ENCODE results near the gene APEH. TPM values are rescaled to one million over a fixed set of nuclear protein-coding genes. Genes with fewer than 3 reads are reported as not detected.
"Not testable (repeated sequence)": the region's sequence is repeated elsewhere in the genome, so short reads cannot be mapped to it uniquely, and the experiment has no call there.

APEH gene
- total RNA-seq, 1 donor from 2014 or later = 74.4 TPM

- no peak for DNase-seq (ENCODE audit: low spot score)
- ATAC-seq = no peak
These were observed 6.3 kb upstream of the APEH start for GRCh38 chr3:49667701-49668413.

GRCh38 chr3:49668414-49668797, 5.7 kb upstream of the APEH start:
- ATAC-seq (peak; percentile 0), DNase-seq (ENCODE audit: low spot score) (no peak)

GRCh38 chr3:49668861-49669260, 5.3 kb upstream of the APEH start:
- ATAC-seq (no peak), DNase-seq (ENCODE audit: low spot score) (no peak)

- ATAC-seq (no peak), DNase-seq (ENCODE audit: low spot score) (no peak)
These were observed 4.8 kb upstream of the APEH start for GRCh38 chr3:49669352-49669751.

- ATAC-seq = no peak
- no peak for DNase-seq (ENCODE audit: low spot score)
These were observed 3.2 kb upstream of the APEH start for GRCh38 chr3:49670940-49671290.

DNA sequence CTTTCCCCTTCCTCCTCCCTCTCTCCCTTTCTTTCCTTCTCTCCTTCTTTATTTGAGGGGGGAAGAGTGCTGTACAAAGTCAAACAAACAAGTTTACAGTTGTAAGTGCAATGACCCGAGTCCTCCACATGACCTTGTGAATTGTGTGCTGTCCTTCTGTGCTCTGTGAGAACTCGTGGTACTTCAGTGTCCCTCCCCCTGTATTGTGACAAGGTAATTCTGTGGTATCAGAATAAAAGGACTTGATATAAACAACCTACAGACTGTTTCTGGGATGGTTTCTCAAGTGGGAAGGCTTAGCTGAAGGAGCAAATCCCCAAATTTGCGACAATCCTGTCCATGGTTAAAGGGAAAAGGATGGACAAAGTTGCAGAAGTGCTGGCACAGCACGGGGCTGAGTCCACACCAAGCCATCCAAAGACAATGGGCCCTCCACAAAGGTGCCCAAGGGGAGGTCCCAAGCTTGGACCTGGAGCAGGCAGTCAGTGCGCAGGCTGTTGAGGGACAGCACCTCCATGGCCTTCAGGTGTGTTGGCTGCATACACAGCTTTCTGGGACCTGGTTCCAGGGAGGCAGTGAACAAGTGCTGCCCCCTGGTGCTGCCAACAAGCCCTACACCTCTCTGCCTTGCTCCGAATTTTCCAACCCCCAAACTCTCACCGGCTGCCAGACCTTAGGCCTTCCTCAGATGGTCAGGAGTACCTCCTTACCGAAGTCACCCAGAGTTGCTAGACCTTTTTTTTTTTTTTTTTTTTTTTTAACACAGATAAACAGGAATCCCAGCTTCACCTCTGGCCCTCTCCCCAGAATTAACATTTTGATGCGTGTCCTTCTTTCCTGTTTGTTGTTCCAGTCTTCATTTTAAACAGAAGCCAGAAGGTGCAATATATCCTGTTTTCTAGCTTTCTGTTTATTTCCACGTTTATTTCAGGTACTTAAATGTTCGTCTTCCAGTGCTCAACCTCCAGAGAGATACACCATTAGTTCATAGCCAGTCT, 2.6 kb upstream of the APEH start:
- ATAC-seq (peak; percentile 58), DNase-seq (ENCODE audit: low spot score) (peak; percentile 87)

DNA sequence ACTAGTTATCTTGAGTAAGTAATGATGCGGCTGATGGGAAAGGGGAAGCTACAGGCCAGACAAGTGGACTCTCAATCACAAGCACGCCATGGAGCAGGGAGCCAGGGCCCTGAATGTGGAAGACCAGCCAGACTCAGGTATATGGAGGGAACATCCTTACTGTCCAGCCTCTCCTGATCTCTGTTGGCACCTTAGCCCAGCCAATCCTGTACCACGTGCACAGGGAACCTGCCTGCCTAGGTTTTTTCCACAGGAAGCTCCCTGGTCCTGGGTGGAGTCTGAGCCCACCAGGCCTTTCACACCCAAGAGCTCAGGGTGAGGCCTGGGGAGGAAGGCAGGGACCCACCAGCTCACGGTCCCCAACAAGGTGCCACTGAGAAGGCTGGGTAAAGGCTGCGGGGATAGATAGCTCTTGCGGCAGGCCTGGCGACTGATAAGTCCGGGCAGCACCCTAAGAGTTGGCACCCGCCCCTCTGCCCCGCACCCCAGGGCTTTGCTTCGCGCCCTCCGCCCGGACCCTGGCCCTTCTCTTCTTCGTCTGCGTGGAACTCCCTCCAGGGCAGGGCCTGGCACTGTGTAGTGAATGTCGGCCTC, 933 bp upstream of the APEH start:
- ATAC-seq (peak; percentile 1), DNase-seq (ENCODE audit: low spot score) (no peak)

- ATAC-seq (peak; percentile 5), DNase-seq (ENCODE audit: low spot score) (no peak)
These were observed 389 bp downstream of the APEH start for GRCh38 chr3:49674497-49674983.

DNA sequence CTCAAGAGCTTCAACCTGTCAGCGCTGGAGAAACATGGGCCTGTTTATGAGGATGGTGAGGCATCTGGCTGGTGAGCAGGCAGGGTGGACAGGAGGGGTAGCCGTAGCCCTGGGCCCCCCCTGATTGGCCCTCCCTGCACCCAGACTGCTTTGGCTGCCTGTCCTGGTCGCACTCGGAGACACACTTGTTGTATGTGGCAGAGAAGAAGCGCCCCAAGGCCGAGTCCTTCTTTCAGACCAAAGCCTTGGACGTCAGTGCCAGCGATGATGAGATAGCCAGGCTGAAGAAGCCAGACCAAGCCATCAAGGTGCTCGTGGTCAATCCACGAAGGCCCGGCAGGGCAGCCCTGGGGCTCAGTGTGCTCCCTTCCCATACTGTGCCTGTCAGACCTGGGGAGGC, 1.8 kb downstream of the APEH start:
- DNase-seq (ENCODE audit: low spot score) (no peak), ATAC-seq (no peak)

GRCh38 chr3:49680493-49681231, 6.5 kb downstream of the APEH start:
- ATAC-seq (peak; percentile 35), DNase-seq (ENCODE audit: low spot score) (no peak)

GRCh38 chr3:49681232-49681522, 7.0 kb downstream of the APEH start:
- DNase-seq (ENCODE audit: low spot score) (no peak), ATAC-seq (no peak)

- no peak for ATAC-seq
These were observed 7.4 kb downstream of the APEH start for GRCh38 chr3:49681543-49681942.

DNA sequence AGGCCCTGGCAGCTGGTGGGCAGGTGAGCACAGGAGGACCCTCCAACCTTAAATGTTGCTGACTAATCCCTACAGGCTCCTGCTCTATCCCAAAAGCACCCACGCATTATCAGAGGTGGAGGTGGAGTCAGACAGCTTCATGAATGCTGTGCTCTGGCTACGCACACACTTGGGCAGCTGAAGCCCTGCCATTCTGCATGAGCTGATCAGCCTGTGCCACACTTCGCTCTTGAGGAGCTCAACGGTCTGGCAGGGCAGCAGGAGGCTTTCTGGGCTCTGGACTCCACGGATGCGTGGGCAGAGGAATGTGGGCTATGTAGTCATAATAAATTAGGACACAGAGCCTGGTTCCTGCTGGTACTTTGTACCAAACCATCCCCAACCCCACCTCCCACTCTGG, 9.0 kb downstream of the APEH start:
- ATAC-seq = no peak
- DNase-seq (ENCODE audit: low spot score) = no peak

More at GRCh38 chr3:49681543-49681942, 7.4 kb downstream of the APEH start:
- no peak for DNase-seq (ENCODE audit: low spot score)

- not testable (repeated sequence) for ATAC-seq; DNase-seq (ENCODE audit: low spot score)
These were observed 10.3 kb downstream of the APEH start for GRCh38 chr3:49684453-49684852.

DNA sequence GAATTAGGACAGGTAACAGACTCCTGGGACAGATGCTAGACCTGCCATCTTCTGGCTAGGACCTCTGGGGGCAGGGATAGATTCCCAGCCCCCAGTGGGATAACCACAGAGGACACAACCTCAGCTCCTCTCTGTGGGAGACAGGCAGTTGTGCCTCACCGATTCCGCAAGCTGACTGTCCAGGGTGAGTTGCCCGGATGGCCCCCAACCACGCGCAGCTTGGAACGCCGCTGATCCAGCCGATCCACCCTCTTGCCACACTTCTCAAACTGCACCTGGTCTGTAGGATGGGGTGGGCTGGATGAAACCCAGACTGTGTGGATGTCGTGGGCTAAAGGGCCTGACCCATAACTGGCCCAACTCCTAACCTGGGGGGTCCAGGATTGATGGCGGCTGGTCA, 11.0 kb downstream of the APEH start:
- not testable (repeated sequence) for ATAC-seq; DNase-seq (ENCODE audit: low spot score)

DNA sequence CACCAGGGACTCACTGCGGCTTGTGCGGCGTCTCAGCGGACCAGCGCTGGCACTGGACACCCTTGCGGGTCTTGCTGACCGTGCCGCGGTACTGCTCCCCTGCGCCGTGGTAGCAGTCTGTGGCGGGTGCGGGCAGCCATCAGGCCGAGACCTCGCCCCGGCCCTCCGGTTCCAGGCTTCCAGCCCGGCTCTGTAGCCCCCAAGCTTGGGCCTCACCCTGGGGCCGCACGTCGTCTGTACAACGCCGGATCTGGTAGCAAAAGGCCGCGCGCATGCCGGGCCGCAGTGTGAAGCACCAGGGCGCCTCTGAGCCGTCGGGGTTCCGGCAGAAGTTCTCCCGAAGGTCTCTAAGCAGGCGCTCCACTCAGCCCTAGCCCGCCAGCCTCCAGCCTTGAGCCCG, 11.7 kb downstream of the APEH start:
- not testable (repeated sequence) for ATAC-seq; DNase-seq (ENCODE audit: low spot score)

DNA sequence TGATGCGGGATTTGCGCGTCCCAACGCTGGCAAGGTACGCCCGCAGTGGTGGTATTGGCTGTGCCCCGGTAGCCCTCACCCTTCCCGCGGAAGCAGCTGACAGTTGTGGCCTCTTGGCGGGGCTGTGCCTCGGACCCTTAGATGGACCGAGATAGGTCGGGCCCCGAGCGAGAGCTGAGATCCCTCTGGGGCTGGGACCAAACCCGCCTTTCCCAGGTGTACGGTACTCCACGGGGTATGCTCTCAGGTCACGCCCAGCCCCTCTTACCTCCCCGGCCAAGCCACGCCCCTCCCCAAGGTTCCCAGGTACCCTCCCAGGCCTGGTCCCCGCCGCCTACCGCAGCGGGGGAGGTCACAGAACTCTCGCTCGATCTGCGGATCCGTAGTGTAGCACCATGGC, 12.2 kb downstream of the APEH start:
- peak; percentile 4 for ATAC-seq
- DNase-seq (ENCODE audit: low spot score) = peak; percentile 75

DNA sequence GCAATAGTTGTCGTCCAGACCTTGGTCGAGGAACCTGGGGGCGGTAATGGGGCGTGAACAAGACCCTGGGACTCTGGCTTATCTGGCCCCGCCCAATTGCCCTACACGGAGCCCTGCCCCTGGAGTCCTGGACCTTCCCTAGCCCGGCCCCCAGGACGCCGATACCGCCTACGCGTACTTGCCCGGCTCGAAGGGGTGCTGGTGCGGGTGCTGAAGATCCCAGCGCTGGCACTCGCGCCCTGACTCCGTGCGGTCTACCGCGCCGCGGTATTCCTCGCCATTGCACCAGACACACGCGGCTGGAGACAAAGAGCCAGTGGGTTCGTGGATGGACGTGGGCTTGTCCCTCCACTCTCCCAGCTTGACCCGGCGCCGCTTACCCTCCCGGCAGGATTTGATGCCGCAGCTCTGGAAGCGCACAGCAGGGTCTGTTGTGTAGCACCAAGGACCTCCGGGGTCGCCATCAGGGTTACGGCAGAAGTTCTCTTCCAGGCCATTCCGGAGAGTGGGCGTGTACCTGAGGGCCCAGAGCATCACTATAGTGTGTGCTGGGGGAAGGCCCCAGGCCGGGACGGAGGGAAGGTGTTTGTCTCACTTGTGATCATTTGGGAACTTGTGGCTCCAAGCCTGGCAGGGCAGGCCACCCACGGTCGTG, 12.7 kb downstream of the APEH start:
- not testable (repeated sequence) for DNase-seq (ENCODE audit: low spot score)
- peak; percentile 8 for ATAC-seq

DNA sequence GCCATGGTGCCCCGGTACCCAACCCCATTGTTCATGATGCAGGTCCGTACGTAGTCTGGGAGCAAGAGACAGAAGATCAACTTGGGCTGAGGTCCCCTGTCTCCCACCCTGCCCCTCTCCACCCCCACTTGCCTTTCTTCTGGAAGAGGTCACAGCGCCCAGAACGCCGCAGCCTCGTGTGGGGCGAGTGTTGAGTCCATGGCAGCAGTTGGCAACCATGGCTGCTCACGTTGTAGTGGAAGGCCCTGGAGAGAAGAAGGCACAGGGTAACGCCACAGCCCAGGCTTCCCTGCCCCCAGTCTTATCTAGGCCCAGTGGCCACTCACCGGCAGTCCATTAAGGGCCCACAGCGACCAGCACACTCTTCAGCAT, 13.3 kb downstream of the APEH start:
- not testable (repeated sequence) for ATAC-seq; DNase-seq (ENCODE audit: low spot score)

DNA sequence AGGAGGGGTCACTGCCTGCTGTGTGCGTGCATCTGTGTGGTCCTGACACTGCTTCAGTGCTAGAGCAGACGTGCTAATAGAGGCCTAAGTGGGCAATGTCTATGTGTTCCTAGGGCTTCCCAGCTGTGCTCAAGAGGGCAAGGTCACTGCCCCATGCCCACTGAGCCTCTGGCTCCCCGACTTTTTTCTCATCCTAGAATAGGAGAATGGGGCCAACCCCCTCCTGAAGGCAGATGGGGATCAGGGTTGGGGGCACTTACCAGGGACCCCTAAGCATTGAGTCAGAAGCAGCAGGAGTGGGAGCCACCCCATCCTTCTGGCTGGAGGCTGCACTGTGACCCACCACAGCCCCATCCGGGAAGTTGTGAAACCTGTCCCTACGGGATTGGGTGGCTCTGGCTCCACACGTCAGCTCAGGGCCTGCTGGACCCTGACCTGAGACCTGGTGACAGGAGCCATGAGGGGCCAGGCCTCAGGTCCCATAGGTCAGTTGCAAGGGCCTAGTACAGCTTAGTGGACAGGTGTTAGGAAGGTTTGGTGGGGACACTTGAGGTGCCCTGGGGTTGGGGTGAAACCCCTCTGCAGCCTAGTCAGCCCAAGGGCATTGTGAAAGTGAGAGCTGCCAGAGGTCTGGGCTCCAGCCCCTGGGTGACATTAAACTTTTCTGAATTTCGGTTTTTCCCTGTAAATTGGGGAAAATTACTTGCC, 14.3 kb downstream of the APEH start:
- DNase-seq (ENCODE audit: low spot score) (peak; percentile 90), ATAC-seq (peak; percentile 80)

All from left lobe of liver (tissue), 2 donors.